ENCODE measurements around the gene CCL28.

DNA sequence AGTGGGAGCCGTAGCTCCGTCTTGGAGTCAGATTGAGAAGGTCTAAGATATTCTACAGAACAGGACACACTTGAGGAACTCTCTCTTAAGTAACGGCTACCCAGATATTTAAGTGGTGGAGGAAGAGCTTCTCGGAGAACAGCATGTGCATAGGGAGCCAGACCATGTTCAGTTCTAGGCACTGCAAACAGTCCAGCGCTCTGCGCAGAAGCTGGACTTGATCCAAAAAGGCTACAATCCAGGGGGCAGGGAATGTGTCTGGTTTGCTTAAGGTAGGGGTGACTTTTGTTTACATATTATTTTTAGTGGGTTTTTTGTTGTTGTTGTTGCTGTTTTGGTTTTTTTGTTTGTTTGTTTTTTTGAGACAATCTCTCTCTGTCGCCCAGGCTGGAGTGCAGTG, 16.8 kb upstream of the CCL28 start:
- TF ChIP-seq, protein P1, sequence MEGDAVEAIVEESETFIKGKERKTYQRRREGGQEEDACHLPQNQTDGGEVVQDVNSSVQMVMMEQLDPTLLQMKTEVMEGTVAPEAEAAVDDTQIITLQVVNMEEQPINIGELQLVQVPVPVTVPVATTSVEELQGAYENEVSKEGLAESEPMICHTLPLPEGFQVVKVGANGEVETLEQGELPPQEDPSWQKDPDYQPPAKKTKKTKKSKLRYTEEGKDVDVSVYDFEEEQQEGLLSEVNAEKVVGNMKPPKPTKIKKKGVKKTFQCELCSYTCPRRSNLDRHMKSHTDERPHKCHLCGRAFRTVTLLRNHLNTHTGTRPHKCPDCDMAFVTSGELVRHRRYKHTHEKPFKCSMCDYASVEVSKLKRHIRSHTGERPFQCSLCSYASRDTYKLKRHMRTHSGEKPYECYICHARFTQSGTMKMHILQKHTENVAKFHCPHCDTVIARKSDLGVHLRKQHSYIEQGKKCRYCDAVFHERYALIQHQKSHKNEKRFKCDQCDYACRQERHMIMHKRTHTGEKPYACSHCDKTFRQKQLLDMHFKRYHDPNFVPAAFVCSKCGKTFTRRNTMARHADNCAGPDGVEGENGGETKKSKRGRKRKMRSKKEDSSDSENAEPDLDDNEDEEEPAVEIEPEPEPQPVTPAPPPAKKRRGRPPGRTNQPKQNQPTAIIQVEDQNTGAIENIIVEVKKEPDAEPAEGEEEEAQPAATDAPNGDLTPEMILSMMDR (IDR thresholded peaks at IDR 0.05) = no peak
- TF ChIP-seq POLR2A (IDR thresholded peaks at IDR 0.05) = no peak
